Sigmoid colon (tissue), 7 donors: ENCODE data around the gene SMIM28. TPM values are rescaled to one million over a fixed set of nuclear protein-coding genes. Genes with fewer than 3 reads are reported as not detected.
"Not testable (repeated sequence)": the region's sequence is repeated elsewhere in the genome, so short reads cannot be mapped to it uniquely, and the experiment has no call there.

Experiments
- DNase-seq: peaks from one replicate; pipeline ENCODE4 v3.0.0-alpha.2; 2019
- H3K27ac ChIP-seq, 4 donors: fragments of 200-600 bp; sonication (generic); one replicate each; pipeline ENCODE4 v1.5.1; 2016 to 2019; ENCODE audit warnings: mild to moderate bottlenecking in 1 of 4
- H3K27me3 ChIP-seq, 3 donors: fragments of 200-600 bp; sonication (generic); one replicate each; pipeline ENCODE4 v1.5.1; 2019; ENCODE audit warnings: mild to moderate bottlenecking in 1 of 3
- H3K36me3 ChIP-seq, 4 donors: fragments of 200-600 bp; sonication (generic); one replicate each; pipeline ENCODE4 v1.5.1; 2016 to 2019
- H3K4me1 ChIP-seq, 4 donors: fragments of 200-600 bp; sonication (generic); one replicate each; pipeline ENCODE4 v1.5.1; 2017 to 2019
- H3K4me3 ChIP-seq, 4 donors: fragments of 200-600 bp; sonication (generic); one replicate each; pipeline ENCODE4 v1.5.1; 2017 to 2019; ENCODE audit warnings: mild to moderate bottlenecking in 2 of 4, moderate library complexity in 1 of 4
- H3K9me3 ChIP-seq, 4 donors: fragments of 200-600 bp in 3 of 4; sonication (generic) in 3 of 4; one replicate each; pipeline versions ENCODE4 v1.5.1 to v1.6.1; 2013 to 2019
- EP300 ChIP-seq, 4 donors: sonication (generic); formaldehyde crosslinking; IDR thresholded peaks; one replicate each; pipeline ENCODE4 v1.6.1; 2017; ENCODE audit warnings: antibody characterized with exemption in 4 of 4
- POLR2A ChIP-seq, 2 donors: fragments of 450-650 bp; IDR thresholded peaks; one replicate each; pipeline ENCODE4 v1.6.1; 2016; ENCODE audit warnings: antibody characterized with exemption in 2 of 2, mild to moderate bottlenecking in 2 of 2, moderate library complexity in 2 of 2
- POLR2AphosphoS5 ChIP-seq, 4 donors: sonication (generic); formaldehyde crosslinking; IDR thresholded peaks; one replicate each; pipeline ENCODE4 v1.6.1; 2017; ENCODE audit warnings: antibody characterized with exemption in 4 of 4
- WGBS, 2 donors: extraction: QIAGEN DNeasy Blood & Tissue Kit; methylation state at CpG; one replicate each; pipeline ENCODE4 v1.1.7; 2013; 5-methylcytosine and 5-hydroxymethylcytosine counted together
- intact Hi-C: fragments of 100-400 bp; cut with DNase I; formaldehyde crosslinking; loops from one replicate; pipeline ENCODE4 v1.15.1; 2023
- polyA plus RNA-seq, 3 donors: library from polyadenylated mRNA; stranded (reverse); fragments of 200-250 nt; gene quantifications; one replicate each; pipeline ENCODE4 v1.2.3, GENCODE V29; 2013
- total RNA-seq, 4 donors: library from RNA; depleted of rRNA; stranded (reverse); fragments of >200 nt; gene quantifications; one replicate each; pipeline ENCODE4 v1.1.0, GENCODE V29; 2016
- TF ChIP-seq, protein P1 (sequence below), 4 experiments: fragments of 450-650 bp in 3 of 4; fragments of 200-600 bp in 1 of 4; IDR thresholded peaks; one replicate each; pipeline ENCODE4 v1.5.1; 2016 to 2019; ENCODE audit warnings: antibody characterized with exemption in 4 of 4, mild to moderate bottlenecking in 3 of 4, moderate library complexity in 2 of 4
- donor health status: healthy with polysubstance abuse.
- donor health status: Bipolar disorder and iron deficiency.
- donor health status: healthy.

The SMIM28 gene
- total and polyA plus RNA-seq, 7 donors, result 0.66 to 5.3 (median 4.6) TPM; not detected in 2

DNA sequence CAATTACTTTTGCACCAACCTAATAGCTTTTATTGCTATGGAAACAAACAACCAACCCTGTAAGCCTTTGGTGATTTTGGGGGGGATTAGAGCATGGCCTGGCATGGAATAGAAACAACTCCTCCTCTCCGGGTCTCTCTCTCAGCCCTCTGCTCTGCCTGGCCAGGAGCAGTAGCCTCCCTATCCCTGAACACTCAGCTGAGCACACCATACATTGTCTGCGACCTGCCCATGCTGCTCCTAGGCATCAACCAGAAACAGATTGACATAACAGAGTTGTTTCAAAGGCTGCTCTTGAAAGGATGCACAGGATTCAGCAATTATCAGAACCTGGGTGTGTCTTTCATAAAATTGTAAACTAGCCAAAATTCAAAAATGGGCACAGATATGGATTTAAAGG lies 29.8 kb upstream of the SMIM28 start:
- 82 to 84% methylated on average over 2 of the region's 2 CpGs for WGBS, 2 donors
- H3K4me3 ChIP-seq, result no peak overlapping the region
- intact Hi-C loops, result no loop called here

DNA sequence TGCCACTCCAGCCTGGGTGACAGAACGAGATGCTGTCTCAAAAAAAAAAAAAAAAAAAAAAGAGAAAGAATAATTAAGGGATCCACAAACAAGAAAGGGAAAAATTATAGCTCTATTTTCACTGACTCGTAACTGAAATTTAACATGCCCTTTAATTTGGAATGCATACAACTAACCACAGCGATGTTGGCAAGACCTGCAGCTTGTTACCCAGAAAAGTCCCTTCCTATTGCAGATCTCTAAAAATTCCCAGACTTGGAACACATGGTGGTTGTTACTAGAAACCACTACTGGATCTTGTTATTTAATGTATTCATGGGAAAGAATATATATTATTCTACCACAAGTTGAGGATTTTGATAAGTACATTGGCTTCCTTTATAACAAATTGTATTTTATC lies 27.8 kb upstream of the SMIM28 start:
- 89 to 92% methylated on average over 3 of the region's 3 CpGs for WGBS, 2 donors
- intact Hi-C loops, result no loop called here
- H3K27ac ChIP-seq, result no peak overlapping the region
- TF ChIP-seq EP300 (IDR thresholded peaks at IDR 0.05), result no peak
- no peak for TF ChIP-seq POLR2AphosphoS5 (IDR thresholded peaks at IDR 0.05)
- TF ChIP-seq POLR2A (IDR thresholded peaks at IDR 0.05), result no peak
- TF ChIP-seq, protein P1, sequence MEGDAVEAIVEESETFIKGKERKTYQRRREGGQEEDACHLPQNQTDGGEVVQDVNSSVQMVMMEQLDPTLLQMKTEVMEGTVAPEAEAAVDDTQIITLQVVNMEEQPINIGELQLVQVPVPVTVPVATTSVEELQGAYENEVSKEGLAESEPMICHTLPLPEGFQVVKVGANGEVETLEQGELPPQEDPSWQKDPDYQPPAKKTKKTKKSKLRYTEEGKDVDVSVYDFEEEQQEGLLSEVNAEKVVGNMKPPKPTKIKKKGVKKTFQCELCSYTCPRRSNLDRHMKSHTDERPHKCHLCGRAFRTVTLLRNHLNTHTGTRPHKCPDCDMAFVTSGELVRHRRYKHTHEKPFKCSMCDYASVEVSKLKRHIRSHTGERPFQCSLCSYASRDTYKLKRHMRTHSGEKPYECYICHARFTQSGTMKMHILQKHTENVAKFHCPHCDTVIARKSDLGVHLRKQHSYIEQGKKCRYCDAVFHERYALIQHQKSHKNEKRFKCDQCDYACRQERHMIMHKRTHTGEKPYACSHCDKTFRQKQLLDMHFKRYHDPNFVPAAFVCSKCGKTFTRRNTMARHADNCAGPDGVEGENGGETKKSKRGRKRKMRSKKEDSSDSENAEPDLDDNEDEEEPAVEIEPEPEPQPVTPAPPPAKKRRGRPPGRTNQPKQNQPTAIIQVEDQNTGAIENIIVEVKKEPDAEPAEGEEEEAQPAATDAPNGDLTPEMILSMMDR (IDR thresholded peaks at IDR 0.05), result no peak
- H3K4me3 ChIP-seq, result no peak overlapping the region
- no peaks in the 10 kb centered on the region for H3K27me3 ChIP-seq
- H3K9me3 ChIP-seq, result no peaks in the 10 kb centered on the region
- H3K4me1 ChIP-seq, result peaks cover 0 to 17% (median 8%) of the 10 kb centered on the region in 4 donors
- DNase-seq, result no peak
- H3K36me3 ChIP-seq, result no peaks in the 10 kb centered on the region

More for the DNA sequence above, 29.8 kb upstream of the SMIM28 start:
- Histone ChIP-seq H3K36me3 (no peaks in the 10 kb centered on the region), H3K27me3 (no peaks in the 10 kb centered on the region), H3K4me1 (peaks cover 0 to 17% (median 8%) of the 10 kb centered on the region in 4 donors), H3K9me3 (no peaks in the 10 kb centered on the region), H3K27ac (no peak overlapping the region)
- TF ChIP-seq, protein P1 (IDR thresholded peaks at IDR 0.05), result no peak
- TF ChIP-seq POLR2A (IDR thresholded peaks at IDR 0.05) (no peak), EP300 (IDR thresholded peaks at IDR 0.05) (no peak), POLR2AphosphoS5 (IDR thresholded peaks at IDR 0.05) (no peak)
- no peak for DNase-seq

DNA sequence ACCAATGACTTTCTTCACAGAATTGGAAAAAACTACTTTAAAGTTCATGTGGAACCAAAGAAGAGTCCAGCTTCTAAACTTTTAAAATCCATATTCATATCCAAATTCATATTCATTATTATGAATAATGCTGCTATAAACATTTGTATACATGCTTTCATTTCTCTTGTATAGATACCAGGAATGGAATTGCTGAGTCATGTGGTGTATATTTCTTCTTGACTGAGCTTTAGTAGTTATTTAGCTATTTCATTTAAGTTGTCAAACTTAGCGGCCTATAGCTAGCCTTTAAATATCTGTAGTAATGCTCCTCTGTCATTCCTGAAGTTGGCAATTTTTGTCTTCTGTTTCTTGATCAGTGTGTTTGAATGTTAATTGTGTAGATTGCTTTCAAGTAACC lies 19.8 kb upstream of the SMIM28 start:
- Histone ChIP-seq H3K36me3 (no peaks in the 10 kb centered on the region), H3K4me1 (no peaks in the 10 kb centered on the region), H3K9me3 (no peaks in the 10 kb centered on the region), H3K27me3 (no peaks in the 10 kb centered on the region), H3K4me3 (no peak overlapping the region), H3K27ac (no peak overlapping the region)
- intact Hi-C loops, result no loop called here
- 91 to 100% methylated on average over 1 of the region's 1 CpG for WGBS, 2 donors
- no peak for TF ChIP-seq EP300 (IDR thresholded peaks at IDR 0.05)
- no peak for TF ChIP-seq POLR2A (IDR thresholded peaks at IDR 0.05)
- TF ChIP-seq POLR2AphosphoS5 (IDR thresholded peaks at IDR 0.05), result no peak
- TF ChIP-seq, protein P1 (IDR thresholded peaks at IDR 0.05), result no peak
- DNase-seq, result no peak

DNA sequence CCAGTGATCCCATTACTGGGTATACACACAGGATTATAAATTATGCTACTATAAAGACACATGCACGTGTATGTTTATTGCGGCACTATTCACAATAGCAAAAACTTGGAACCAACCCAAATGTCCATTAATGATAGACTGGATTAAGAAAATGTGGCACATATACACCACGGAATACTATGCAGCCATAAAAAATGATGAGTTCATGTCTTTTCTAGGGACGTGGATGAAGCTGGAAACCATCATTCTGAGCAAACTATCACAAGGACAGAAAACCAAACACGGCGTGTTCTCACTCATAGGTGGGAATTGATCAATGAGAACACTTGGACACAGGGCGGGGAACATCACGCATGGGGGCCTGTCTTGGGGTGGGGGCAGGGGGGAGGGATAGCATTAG lies 9.0 kb upstream of the SMIM28 start:
- intact Hi-C loops, H3K4me3 ChIP-seq, H3K36me3 ChIP-seq, H3K9me3 ChIP-seq, H3K27ac ChIP-seq, H3K4me1 ChIP-seq, DNase-seq, H3K27me3 ChIP-seq: not testable (repeated sequence)
- WGBS, 2 donors, result 86 to 92% methylated on average over 8 of the region's 8 CpGs

DNA sequence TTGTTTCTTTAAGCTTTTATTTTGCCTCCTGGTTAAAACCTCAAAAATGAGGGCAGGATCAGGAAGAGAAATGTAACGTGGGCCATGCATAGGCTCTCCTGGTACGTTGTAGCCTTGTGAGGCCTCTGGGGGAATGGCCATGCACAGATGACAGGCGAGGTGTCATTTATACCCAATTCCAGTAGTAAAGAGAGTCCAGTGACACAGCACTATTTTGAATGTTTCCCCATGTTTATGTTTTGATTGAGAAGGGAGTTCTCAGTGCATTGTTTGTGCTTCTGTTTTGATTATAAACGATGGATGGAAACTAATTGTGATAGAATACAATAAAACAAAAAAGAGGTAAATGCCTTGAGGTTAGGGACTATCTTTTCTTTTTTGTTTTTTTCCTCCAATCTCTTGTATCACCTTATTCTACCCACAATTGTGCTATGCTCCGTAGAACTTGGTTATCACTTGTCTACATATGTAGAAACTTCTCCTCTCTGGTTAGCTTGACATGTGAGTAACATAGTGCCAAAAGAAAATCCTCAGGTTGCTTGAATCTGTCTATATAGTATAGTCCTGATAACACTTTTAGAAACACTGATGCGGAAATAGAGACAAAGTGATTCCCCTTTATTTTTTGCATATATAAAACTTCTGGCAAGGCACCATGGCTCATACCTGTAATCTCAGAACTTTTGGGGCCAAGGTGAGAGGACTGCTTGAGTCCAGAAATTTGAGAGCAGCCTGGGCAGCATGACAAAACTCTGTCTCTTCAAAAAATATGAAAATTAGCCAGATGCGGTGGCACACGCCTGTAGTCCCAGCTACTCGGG lies 6.9 kb upstream of the SMIM28 start:
- 79 to 84% methylated on average over 9 of the region's 9 CpGs for WGBS, 2 donors
- no peak for DNase-seq
- TF ChIP-seq POLR2A (IDR thresholded peaks at IDR 0.05), result no peak
- Histone ChIP-seq H3K4me3 (no peak overlapping the region), H3K27ac (no peak overlapping the region), H3K27me3 (no peaks in the 10 kb centered on the region), H3K36me3 (no peaks in the 10 kb centered on the region), H3K9me3 (no peaks in the 10 kb centered on the region), H3K4me1 (no peaks in the 10 kb centered on the region)
- intact Hi-C loops, result no loop called here

DNA sequence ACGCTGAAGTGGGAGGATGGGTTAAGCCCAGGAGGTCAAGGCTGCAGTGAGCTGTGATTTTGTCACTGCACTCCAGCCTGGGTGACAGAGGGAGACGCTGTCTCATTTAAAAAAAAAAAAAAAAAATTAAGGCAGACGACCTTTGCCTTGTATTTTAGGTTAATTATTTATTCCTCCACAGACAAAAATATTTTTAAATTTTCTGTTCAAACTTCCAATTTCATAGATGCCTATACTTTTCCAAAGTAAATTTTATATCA lies 6.3 kb upstream of the SMIM28 start:
- H3K27me3 ChIP-seq, result no peaks in the 10 kb centered on the region
- 39 to 70% methylated on average over 3 of the region's 3 CpGs for WGBS, 2 donors
- H3K27ac ChIP-seq, result no peak overlapping the region
- no peak overlapping the region for H3K4me3 ChIP-seq
- no peaks in the 10 kb centered on the region for H3K36me3 ChIP-seq
- DNase-seq, result no peak
- intact Hi-C loops, result no loop called here
- TF ChIP-seq, protein P1 (IDR thresholded peaks at IDR 0.05), result no peak
- no peak for TF ChIP-seq POLR2A (IDR thresholded peaks at IDR 0.05)
- TF ChIP-seq POLR2AphosphoS5 (IDR thresholded peaks at IDR 0.05), result no peak
- no peak for TF ChIP-seq EP300 (IDR thresholded peaks at IDR 0.05)
- no peaks in the 10 kb centered on the region for H3K9me3 ChIP-seq
- no peaks in the 10 kb centered on the region for H3K4me1 ChIP-seq
